ENCODE data around the gene RFXANK. TPM values are rescaled to one million over a fixed set of nuclear protein-coding genes. Genes with fewer than 3 reads are reported as not detected.
"Not testable (repeated sequence)": the region's sequence is repeated elsewhere in the genome, so short reads cannot be mapped to it uniquely, and the experiment has no call there.

Gene RFXANK
- total RNA-seq, 4 donors from 2014 or later = 36.2 to 46.6 (median 40.9) TPM

- peaks cover 24% of the 10 kb centered on the region for H3K27me3 ChIP-seq
- TF ChIP-seq EP300 (IDR thresholded peaks at IDR 0.05) (no peak), POLR2A (IDR thresholded peaks at IDR 0.05) (no peak), CTCF (IDR thresholded peaks at IDR 0.05) (no peak), POLR2AphosphoS5 (IDR thresholded peaks at IDR 0.05) (no peak)
- no peak for ATAC-seq
- H3K4me1 ChIP-seq = peaks cover 0 to 20% (median 0%) of the 10 kb centered on the region in 3 donors
- H3K4me3 ChIP-seq = peak overlapping the region in 1 of 2 donors; percentile 35
- H3K27ac ChIP-seq = no peak overlapping the region
- 80 to 100% methylated on average over 1 to 6 of the region's 9 CpGs for WGBS, 2 donors (ENCODE audit: low coverage in 1 of 2)
- no peaks in the 10 kb centered on the region for H3K9me3 ChIP-seq
- peaks cover 0 to 10% of the 10 kb centered on the region in 2 donors for H3K36me3 ChIP-seq
These were observed 22.6 kb upstream of the RFXANK start for GRCh38 chr19:19169236-19170052.

DNA sequence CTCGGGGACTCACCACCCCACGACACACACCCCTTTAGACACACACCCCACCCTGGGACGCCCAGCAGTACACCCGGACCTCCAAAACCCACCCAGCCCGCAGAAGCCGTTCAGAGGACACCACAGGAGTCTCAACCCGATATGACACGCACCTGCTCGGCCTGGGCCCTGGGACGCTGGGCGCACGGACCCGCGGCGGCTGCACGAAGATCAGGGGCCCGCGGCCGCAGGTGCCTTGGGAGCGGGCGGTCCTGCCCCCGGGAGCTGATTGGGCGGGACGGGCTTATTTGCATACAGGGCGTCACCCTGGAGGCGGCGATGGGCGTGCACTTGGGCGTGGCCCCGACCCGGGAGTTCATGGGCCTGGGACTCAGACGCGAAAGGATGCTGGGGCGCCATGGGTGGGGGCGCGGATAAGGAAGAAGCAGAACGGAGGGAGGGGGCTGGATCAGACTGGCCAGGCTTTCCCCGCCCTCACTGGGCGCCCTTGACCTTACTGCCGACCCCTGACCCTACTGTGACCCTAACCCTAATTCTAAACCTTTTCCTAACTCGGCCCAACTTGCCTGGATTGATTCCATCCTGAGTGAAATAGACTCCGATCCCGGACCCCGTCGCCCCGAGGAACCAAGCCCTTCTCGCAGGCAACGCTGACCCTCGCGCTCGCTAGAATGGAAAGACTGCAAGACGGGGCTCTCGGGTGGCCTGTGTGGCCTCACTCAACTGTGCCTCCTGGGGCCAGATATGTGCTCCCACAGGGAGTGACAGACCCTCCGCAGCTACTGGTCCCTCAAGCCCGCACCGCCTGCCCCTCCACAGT is 21.8 kb upstream of the RFXANK start, which contains the start of gene MEF2B:
MEF2B (minus strand) TSS at position 211 of the 820 bp plus-strand sequence. CDS start 19,528 bp downstream, outside the sequence.
- H3K4me1 ChIP-seq = peaks cover 0 to 26% (median 0%) of the 10 kb centered on the region in 3 donors
- peaks cover 0 to 10% of the 10 kb centered on the region in 2 donors for H3K36me3 ChIP-seq
- peak within 1 kb of the TSS in 1 of 2 donors; percentile 35 for H3K4me3 ChIP-seq
- TF ChIP-seq POLR2A (IDR thresholded peaks at IDR 0.05) (no peak), CTCF (IDR thresholded peaks at IDR 0.05) (no peak), POLR2AphosphoS5 (IDR thresholded peaks at IDR 0.05) (no peak), EP300 (IDR thresholded peaks at IDR 0.05) (no peak)
- peaks cover 24% of the 10 kb centered on the region for H3K27me3 ChIP-seq
- no peaks in the 10 kb centered on the region for H3K9me3 ChIP-seq
- WGBS, 2 donors (ENCODE audit: low coverage in 1 of 2) = 19 to 21% methylated on average over 8 to 10 of the region's 56 CpGs
- no peak within 1 kb of the TSS for H3K27ac ChIP-seq
- ATAC-seq = peak; percentile 83

DNA sequence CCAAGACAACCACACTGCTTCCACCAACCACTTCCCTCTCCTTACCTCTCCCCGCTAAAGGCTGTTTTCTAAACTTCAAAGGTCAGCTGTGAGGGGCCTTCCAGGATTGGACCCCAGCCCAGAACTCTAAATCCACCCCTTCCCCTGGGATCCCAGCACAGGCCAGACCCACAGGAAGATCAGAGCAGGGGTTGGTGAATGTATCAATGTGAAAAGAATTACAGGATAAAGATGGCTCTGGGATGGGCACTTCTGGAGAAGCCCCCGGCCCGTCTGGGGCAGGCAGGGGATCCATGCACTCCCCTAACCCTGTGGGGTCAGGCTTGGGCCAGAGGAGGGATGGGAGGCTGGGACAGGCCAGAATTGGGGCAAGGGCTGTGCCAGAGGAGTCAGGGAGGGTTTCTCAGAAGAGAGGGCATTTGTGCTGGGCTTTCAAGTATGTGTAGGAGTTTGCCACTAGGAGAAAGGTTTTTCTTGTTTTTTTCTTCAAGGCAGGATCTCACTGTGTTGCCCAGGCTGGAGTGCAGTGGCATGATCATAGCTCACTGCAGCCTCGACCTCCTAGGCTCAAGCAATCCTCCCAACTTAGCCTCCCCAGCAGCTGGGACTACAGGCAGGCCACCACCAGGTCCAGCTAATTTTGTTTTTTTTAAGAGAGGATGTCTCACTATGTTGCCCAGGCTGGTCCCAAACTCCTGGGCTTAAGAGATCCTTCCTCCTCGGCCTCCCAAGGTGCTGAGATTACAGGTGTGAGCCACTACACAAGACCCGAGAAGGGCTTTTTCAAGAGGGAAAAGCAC is 21.0 kb upstream of the RFXANK start:
- Histone ChIP-seq H3K4me1 (peaks cover 0 to 26% (median 0%) of the 10 kb centered on the region in 3 donors), H3K27ac (no peak overlapping the region), H3K36me3 (peaks cover 0 to 17% of the 10 kb centered on the region in 2 donors), H3K4me3 (no peak overlapping the region), H3K27me3 (peaks cover 24% of the 10 kb centered on the region), H3K9me3 (no peaks in the 10 kb centered on the region)
- no peak for ATAC-seq
- TF ChIP-seq CTCF (IDR thresholded peaks at IDR 0.05) = no peak
- no peak for TF ChIP-seq POLR2AphosphoS5 (IDR thresholded peaks at IDR 0.05)
- TF ChIP-seq EP300 (IDR thresholded peaks at IDR 0.05) = no peak
- no peak for TF ChIP-seq POLR2A (IDR thresholded peaks at IDR 0.05)
- 14 to 56% methylated on average over 1 to 3 of the region's 6 CpGs for WGBS, 2 donors (ENCODE audit: low coverage in 1 of 2)

GRCh38 chr19:19171821-19172532 is 20.1 kb upstream of the RFXANK start:
- peaks cover 0 to 26% of the 10 kb centered on the region in 2 donors for H3K36me3 ChIP-seq
- no peak overlapping the region for H3K27ac ChIP-seq
- no peaks in the 10 kb centered on the region for H3K9me3 ChIP-seq
- TF ChIP-seq POLR2AphosphoS5 (IDR thresholded peaks at IDR 0.05) = no peak
- no peak for TF ChIP-seq POLR2A (IDR thresholded peaks at IDR 0.05)
- no peak for TF ChIP-seq EP300 (IDR thresholded peaks at IDR 0.05)
- no peak for TF ChIP-seq CTCF (IDR thresholded peaks at IDR 0.05)
- no CpG with 5 or more reads among the region's 8 CpGs for WGBS, 2 donors (ENCODE audit: low coverage in 1 of 2)
- ATAC-seq = peak; percentile 60
- H3K27me3 ChIP-seq = peaks cover 24% of the 10 kb centered on the region
- H3K4me3 ChIP-seq = no peak overlapping the region
- peaks cover 0 to 26% (median 0%) of the 10 kb centered on the region in 3 donors for H3K4me1 ChIP-seq

DNA sequence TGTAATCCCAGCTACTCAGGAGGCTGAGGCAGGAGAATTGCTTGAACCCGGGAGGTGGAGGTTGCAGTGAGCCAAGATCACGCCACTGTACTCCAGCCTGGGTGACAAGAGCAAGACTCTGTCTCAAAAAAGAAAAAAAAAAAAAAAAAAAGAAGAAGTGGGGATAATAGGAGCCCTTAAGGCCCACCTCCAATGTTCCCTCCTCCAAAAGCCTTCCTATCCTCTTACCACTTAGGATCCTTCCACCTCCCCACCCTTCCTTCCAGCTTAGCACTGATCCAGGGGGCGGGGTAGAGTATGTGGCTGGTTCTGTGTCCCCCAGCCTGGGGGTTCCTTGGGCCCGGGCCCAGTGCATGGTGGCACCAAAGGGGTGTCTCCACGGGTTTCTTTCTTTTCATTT is 18.8 kb upstream of the RFXANK start:
- WGBS, 2 donors (ENCODE audit: low coverage in 1 of 2) = 92% methylated on average over 5 of the region's 5 CpGs; no CpG with 5 or more reads in 1 of the 2 donors
- not testable (repeated sequence) for H3K4me3 ChIP-seq, ATAC-seq, H3K9me3 ChIP-seq, H3K27ac ChIP-seq
- Histone ChIP-seq H3K27me3 (peaks cover 24% of the 10 kb centered on the region), H3K4me1 (peaks cover 0 to 26% (median 0%) of the 10 kb centered on the region in 3 donors), H3K36me3 (peaks cover 0 to 39% of the 10 kb centered on the region in 2 donors)

Data from gastroesophageal sphincter (tissue), 4 donors.